SKM-1 (cell line): ENCODE data around the gene B3GNT4.
"Not testable (repeated sequence)": the region's sequence is repeated elsewhere in the genome, so short reads cannot be mapped to it uniquely, and the experiment has no call there.

Source experiments
- DNase-seq: peaks from one replicate; lab custom pipeline; 2025; ENCODE audit not compliant: unreplicated experiment; lab: John Stamatoyannopoulos, UW

Gene B3GNT4

GRCh38 chr12:122208073-122208820, 4.7 kb downstream of the B3GNT4 start:
- DNase-seq = no peak

GRCh38 chr12:122215771-122216170, 12.3 kb downstream of the B3GNT4 start:
- no peak for DNase-seq

GRCh38 chr12:122216445-122216844, 12.9 kb downstream of the B3GNT4 start:
- DNase-seq = no peak

- DNase-seq = peak; percentile 75
These were observed 22.3 kb downstream of the B3GNT4 start, which contains the start of gene DIABLO for GRCh38 chr12:122225683-122226365. TSS of gene DIABLO (minus strand) at chr12:122226052. CDS start at chr12:122226014, 38 bp downstream.

GRCh38 chr12:122226366-122227125, 23.0 kb downstream of the B3GNT4 start:
- no peak for DNase-seq

GRCh38 chr12:122227341-122227740, 23.8 kb downstream of the B3GNT4 start:
- DNase-seq = no peak

GRCh38 chr12:122228092-122228491, 24.6 kb downstream of the B3GNT4 start:
- no peak for DNase-seq

- DNase-seq = no peak
These were observed 27.3 kb downstream of the B3GNT4 start for GRCh38 chr12:122230798-122231197.

GRCh38 chr12:122232691-122233090, 29.2 kb downstream of the B3GNT4 start:
- no peak for DNase-seq

- no peak for DNase-seq
These were observed 32.2 kb downstream of the B3GNT4 start for GRCh38 chr12:122235741-122236140.

- DNase-seq = no peak
These were observed 35.4 kb downstream of the B3GNT4 start for GRCh38 chr12:122238861-122239260.

- no peak for DNase-seq
These were observed 40.5 kb downstream of the B3GNT4 start for GRCh38 chr12:122243965-122244364.

GRCh38 chr12:122244565-122245371, 41.3 kb downstream of the B3GNT4 start:
- DNase-seq = no peak

GRCh38 chr12:122245553-122245952, 42.0 kb downstream of the B3GNT4 start:
- DNase-seq = no peak

- no peak for DNase-seq
These were observed 46.5 kb downstream of the B3GNT4 start for GRCh38 chr12:122250047-122250446.

- no peak for DNase-seq
These were observed 47.0 kb downstream of the B3GNT4 start for GRCh38 chr12:122250536-122250935.

GRCh38 chr12:122258462-122258861, 55.0 kb downstream of the B3GNT4 start:
- not testable (repeated sequence) for DNase-seq
